ENCODE data around the gene ZNF593OS. TPM values are rescaled to one million over a fixed set of nuclear protein-coding genes. Genes with fewer than 3 reads are reported as not detected.

Gene ZNF593OS
- total and polyA plus RNA-seq, 2 donors from 2014 or later, result not detected

- no peak for FAIRE-seq
- Histone ChIP-seq H3K4me1 (ENCODE audit: control insufficient read depth in 2 of 3, insufficient read depth in 2 of 3, low read depth in 1 of 3, low read length in 3 of 3) (peaks cover 0 to 2% (median 0%) of the 10 kb centered on the region in 3 donors), H3K27ac (ENCODE audit: low read depth in 2 of 2, low read length in 2 of 2) (no peak overlapping the region), H3K9ac (ENCODE audit: low read length in 3 of 3) (no peak overlapping the region), H3K4me3 (ENCODE audit: low read length in 3 of 3) (no peak overlapping the region), H3K36me3 (ENCODE audit: control insufficient read depth in 2 of 3, insufficient read depth in 3 of 3, low read length in 3 of 3) (no peaks in the 10 kb centered on the region), H3K27me3 (ENCODE audit: control insufficient read depth, insufficient read depth, low read length) (no peaks in the 10 kb centered on the region), H3K9me3 (ENCODE audit: control insufficient read depth in 2 of 3, insufficient read depth in 1 of 3, low read length in 3 of 3) (no peaks in the 10 kb centered on the region)
- DNase-seq, result no peak
- TF ChIP-seq CTCF (IDR thresholded peaks at IDR 0.05; ENCODE audit: borderline replicate concordance, extremely low read depth, insufficient read depth), result no peak
- intact Hi-C loops (cut with DNase I), result no loop called here
These were observed 28.8 kb upstream of the ZNF593OS start for GRCh38 chr1:26200413-26200812.

GRCh38 chr1:26197813-26198212, 26.2 kb upstream of the ZNF593OS start:
- Histone ChIP-seq H3K4me3 (ENCODE audit: low read length in 3 of 3) (no peak overlapping the region), H3K9ac (ENCODE audit: low read length in 3 of 3) (no peak overlapping the region), H3K36me3 (ENCODE audit: control insufficient read depth in 2 of 3, insufficient read depth in 3 of 3, low read length in 3 of 3) (no peaks in the 10 kb centered on the region), H3K4me1 (ENCODE audit: control insufficient read depth in 2 of 3, insufficient read depth in 2 of 3, low read depth in 1 of 3, low read length in 3 of 3) (peaks cover 0 to 2% (median 0%) of the 10 kb centered on the region in 3 donors), H3K9me3 (ENCODE audit: control insufficient read depth in 2 of 3, insufficient read depth in 1 of 3, low read length in 3 of 3) (no peaks in the 10 kb centered on the region), H3K27ac (ENCODE audit: low read depth in 2 of 2, low read length in 2 of 2) (no peak overlapping the region), H3K27me3 (ENCODE audit: control insufficient read depth, insufficient read depth, low read length) (no peaks in the 10 kb centered on the region)
- FAIRE-seq (no peak), DNase-seq (no peak)
- intact Hi-C loops (cut with DNase I), result no loop called here
- TF ChIP-seq CTCF (IDR thresholded peaks at IDR 0.05; ENCODE audit: borderline replicate concordance, extremely low read depth, insufficient read depth), result no peak

- no peak for DNase-seq
- H3K4me3 ChIP-seq (ENCODE audit: low read length in 3 of 3), result no peak overlapping the region
- peaks cover 0 to 2% (median 0%) of the 10 kb centered on the region in 3 donors for H3K4me1 ChIP-seq (ENCODE audit: control insufficient read depth in 2 of 3, insufficient read depth in 2 of 3, low read depth in 1 of 3, low read length in 3 of 3)
- intact Hi-C loops (cut with DNase I), result no loop called here
- H3K27me3 ChIP-seq (ENCODE audit: control insufficient read depth, insufficient read depth, low read length), result no peaks in the 10 kb centered on the region
- no peak for TF ChIP-seq CTCF (IDR thresholded peaks at IDR 0.05; ENCODE audit: borderline replicate concordance, extremely low read depth, insufficient read depth)
- no peaks in the 10 kb centered on the region for H3K36me3 ChIP-seq (ENCODE audit: control insufficient read depth in 2 of 3, insufficient read depth in 3 of 3, low read length in 3 of 3)
- H3K9ac ChIP-seq (ENCODE audit: low read length in 3 of 3), result no peak overlapping the region
- H3K27ac ChIP-seq (ENCODE audit: low read depth in 2 of 2, low read length in 2 of 2), result no peak overlapping the region
- H3K9me3 ChIP-seq (ENCODE audit: control insufficient read depth in 2 of 3, insufficient read depth in 1 of 3, low read length in 3 of 3), result no peaks in the 10 kb centered on the region
- FAIRE-seq, result no peak
These were observed 25.7 kb upstream of the ZNF593OS start for GRCh38 chr1:26197301-26197700.

- DNase-seq (no peak), FAIRE-seq (no peak)
- no peaks in the 10 kb centered on the region for H3K36me3 ChIP-seq (ENCODE audit: control insufficient read depth in 2 of 3, insufficient read depth in 3 of 3, low read length in 3 of 3)
- no peaks in the 10 kb centered on the region for H3K4me1 ChIP-seq (ENCODE audit: control insufficient read depth in 2 of 3, insufficient read depth in 2 of 3, low read depth in 1 of 3, low read length in 3 of 3)
- H3K27ac ChIP-seq (ENCODE audit: low read depth in 2 of 2, low read length in 2 of 2), result no peak overlapping the region
- no peaks in the 10 kb centered on the region for H3K27me3 ChIP-seq (ENCODE audit: control insufficient read depth, insufficient read depth, low read length)
- TF ChIP-seq CTCF (IDR thresholded peaks at IDR 0.05; ENCODE audit: borderline replicate concordance, extremely low read depth, insufficient read depth), result no peak
- H3K4me3 ChIP-seq (ENCODE audit: low read length in 3 of 3), result no peak overlapping the region
- H3K9ac ChIP-seq (ENCODE audit: low read length in 3 of 3), result no peak overlapping the region
- intact Hi-C loops (cut with DNase I), result no loop called here
- no peaks in the 10 kb centered on the region for H3K9me3 ChIP-seq (ENCODE audit: control insufficient read depth in 2 of 3, insufficient read depth in 1 of 3, low read length in 3 of 3)
These were observed 24.2 kb upstream of the ZNF593OS start for GRCh38 chr1:26195805-26196204.

Data from kidney (tissue), 14 donors.